Calu3 (cell line): Measurements from ENCODE around the gene TENT5C. TPM values are rescaled to one million over a fixed set of nuclear protein-coding genes. Genes with fewer than 3 reads are reported as not detected.
"Not testable (repeated sequence)": the region's sequence is repeated elsewhere in the genome, so short reads cannot be mapped to it uniquely, and the experiment has no call there.

Experiments used
- Bru-seq: library from RNA; stranded (reverse); fragments of 400-500 nt; gene quantifications from one replicate; lab custom pipeline; 2021; lab: Mats Ljungman, UMichigan
- BruChase-seq, 2 experiments: library from RNA; stranded (reverse); fragments of 400-500 nt; gene quantifications; one replicate each; lab custom pipeline; 2021; lab: Mats Ljungman, UMichigan
- BruUV-seq: library from RNA; stranded (reverse); fragments of 400-500 nt; replicated peaks from 2 replicates; lab custom pipeline; 2021; lab: Mats Ljungman, UMichigan
- CTCF ChIA-PET: fragments of 300-600 bp; sonication (Branson Sonifier 250); formaldehyde crosslinking; loops from one replicate; lab custom pipeline; 2022; ENCODE audit warnings: antibody characterized with exemption; lab: Charles Lee
- DNase-seq: peaks from one replicate; pipeline ENCODE4 v3.0.0; 2022
- H3K27ac Mint-ChIP-seq: one replicate; pipeline ENCODE4 v1.8.0; 2022; ENCODE audit warnings: mixed read lengths; ENCODE audit not compliant: unreplicated experiment
- H3K27me3 Mint-ChIP-seq: one replicate; pipeline ENCODE4 v1.8.0; 2022; ENCODE audit warnings: mixed read lengths; ENCODE audit not compliant: unreplicated experiment
- H3K36me3 Mint-ChIP-seq: one replicate; pipeline ENCODE4 v1.8.0; 2022; ENCODE audit warnings: mild to moderate bottlenecking, moderate library complexity, mixed read lengths; ENCODE audit not compliant: insufficient read depth, unreplicated experiment
- H3K4me1 Mint-ChIP-seq: one replicate; pipeline ENCODE4 v1.8.0; 2022; ENCODE audit warnings: mild to moderate bottlenecking, low read depth, mixed read lengths; ENCODE audit not compliant: unreplicated experiment
- H3K4me3 Mint-ChIP-seq: one replicate; pipeline ENCODE4 v1.8.0; 2022; ENCODE audit warnings: mild to moderate bottlenecking, low read depth, moderate library complexity, mixed read lengths; ENCODE audit not compliant: unreplicated experiment
- H3K9me3 Mint-ChIP-seq: one replicate; pipeline ENCODE4 v1.8.0; 2022; ENCODE audit warnings: low read depth, mixed read lengths; ENCODE audit not compliant: unreplicated experiment
- intact Hi-C: fragments of 100-400 bp; cut with micrococcal nuclease; formaldehyde crosslinking; loops from one replicate; pipeline ENCODE4 v1.10.0; 2022; ENCODE audit not compliant: unreplicated experiment
- long read RNA-seq: library from polyadenylated mRNA; stranded (forward); transcript quantifications from one replicate; pipeline ENCODE4 v2.0.0, GENCODE V29; 2022
- total RNA-seq: library from RNA; stranded (reverse); gene quantifications from 2 replicates; pipeline ENCODE4 v1.2.3, GENCODE V29; 2022
- TF ChIP-seq, protein P1 (sequence below): fragments of 200-600 bp; IDR thresholded peaks from one replicate; pipeline ENCODE4 v1.8.0; 2022; ENCODE audit warnings: antibody characterized with exemption; ENCODE audit not compliant: unreplicated experiment

The TENT5C gene
- 0.28 and 0.44 TPM in 2 replicates for total RNA-seq
- Bru-seq, nascent RNA, result percentile 26 among the genes with signal in this experiment
- percentile 21 among the genes with signal in this experiment for BruChase-seq, experiment 1, labeled RNA remaining after a 6-hour chase
- BruChase-seq, experiment 2, labeled RNA remaining after a 2-hour chase, result percentile 24 among the genes with signal in this experiment
- long read RNA-seq, full-length matches to known transcripts, result 1 of 1 reads
- long read RNA-seq, partial matches to known transcripts, result 0 of 1 reads
- long read RNA-seq, other reads (novel, unspliced or antisense), result 0 of 1 reads

- H3K36me3 Mint-ChIP-seq, result peaks cover 8% of the 10 kb centered on the region
- peak; percentile 95 for DNase-seq
- TF ChIP-seq, protein P1, sequence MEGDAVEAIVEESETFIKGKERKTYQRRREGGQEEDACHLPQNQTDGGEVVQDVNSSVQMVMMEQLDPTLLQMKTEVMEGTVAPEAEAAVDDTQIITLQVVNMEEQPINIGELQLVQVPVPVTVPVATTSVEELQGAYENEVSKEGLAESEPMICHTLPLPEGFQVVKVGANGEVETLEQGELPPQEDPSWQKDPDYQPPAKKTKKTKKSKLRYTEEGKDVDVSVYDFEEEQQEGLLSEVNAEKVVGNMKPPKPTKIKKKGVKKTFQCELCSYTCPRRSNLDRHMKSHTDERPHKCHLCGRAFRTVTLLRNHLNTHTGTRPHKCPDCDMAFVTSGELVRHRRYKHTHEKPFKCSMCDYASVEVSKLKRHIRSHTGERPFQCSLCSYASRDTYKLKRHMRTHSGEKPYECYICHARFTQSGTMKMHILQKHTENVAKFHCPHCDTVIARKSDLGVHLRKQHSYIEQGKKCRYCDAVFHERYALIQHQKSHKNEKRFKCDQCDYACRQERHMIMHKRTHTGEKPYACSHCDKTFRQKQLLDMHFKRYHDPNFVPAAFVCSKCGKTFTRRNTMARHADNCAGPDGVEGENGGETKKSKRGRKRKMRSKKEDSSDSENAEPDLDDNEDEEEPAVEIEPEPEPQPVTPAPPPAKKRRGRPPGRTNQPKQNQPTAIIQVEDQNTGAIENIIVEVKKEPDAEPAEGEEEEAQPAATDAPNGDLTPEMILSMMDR, result no peak
- peak within 1 kb of the TSS; percentile 52 for H3K27ac Mint-ChIP-seq
- no peaks in the 10 kb centered on the region for H3K9me3 Mint-ChIP-seq
- intact Hi-C loops, result no loop called here
- H3K4me1 Mint-ChIP-seq, result no peaks in the 10 kb centered on the region
- H3K27me3 Mint-ChIP-seq, result peaks cover 65% of the 10 kb centered on the region
- BruUV-seq, result no TSS peak
- H3K4me3 Mint-ChIP-seq, result peak within 1 kb of the TSS; percentile 90
- CTCF ChIA-PET, result interaction anchor here (1.0 to 1.6 kb wide), 2 partner anchors 35 to 148 kb away, joined by 3 to 4 read pairs; no protein-coding TSS in a partner anchor
Measured at GRCh38 chr1:117605774-117606648, at the start of gene TENT5C. TENT5C (plus strand) TSS chr1:117606048; CDS start chr1:117622869, 16,821 bp downstream.

- H3K9me3 Mint-ChIP-seq, result no peaks in the 10 kb centered on the region
- TF ChIP-seq, protein P1, result no peak
- no TSS peak for BruUV-seq
- no peak for DNase-seq
- no peaks in the 10 kb centered on the region for H3K36me3 Mint-ChIP-seq
- H3K27ac Mint-ChIP-seq, result no peak overlapping the region
- H3K4me3 Mint-ChIP-seq, result no peak overlapping the region
- intact Hi-C loops, result no loop called here
- CTCF ChIA-PET, result no interaction called here
- H3K27me3 Mint-ChIP-seq, result peaks cover 25% of the 10 kb centered on the region
- H3K4me1 Mint-ChIP-seq, result no peaks in the 10 kb centered on the region
Measured at GRCh38 chr1:117556341-117556740, 49.5 kb upstream of the TENT5C start.

GRCh38 chr1:117556976-117557375, 48.9 kb upstream of the TENT5C start:
- BruUV-seq, result no TSS peak
- intact Hi-C loops, result no loop called here
- Mint-ChIP-seq H3K4me3 (no peak overlapping the region), H3K4me1 (no peaks in the 10 kb centered on the region), H3K9me3 (no peaks in the 10 kb centered on the region), H3K36me3 (no peaks in the 10 kb centered on the region), H3K27ac (no peak overlapping the region), H3K27me3 (peaks cover 25% of the 10 kb centered on the region)
- no peak for DNase-seq
- TF ChIP-seq, protein P1, result no peak
- CTCF ChIA-PET, result no interaction called here

GRCh38 chr1:117558451-117558850, 47.4 kb upstream of the TENT5C start:
- H3K4me1 Mint-ChIP-seq, H3K9me3 Mint-ChIP-seq, H3K27ac Mint-ChIP-seq, intact Hi-C loops, DNase-seq, CTCF ChIA-PET, H3K4me3 Mint-ChIP-seq, H3K36me3 Mint-ChIP-seq, BruUV-seq: not testable (repeated sequence)
- H3K27me3 Mint-ChIP-seq, result peaks cover 25% of the 10 kb centered on the region
